HCT116 (cell line): ENCODE results near the gene SCPEP1. TPM values are rescaled to one million over a fixed set of nuclear protein-coding genes. Genes with fewer than 3 reads are reported as not detected.

Experiments
- ATAC-seq: fragments of 200-7000 bp; cut with Tn5 transposase; 2 replicates; pipeline ENCODE4 v1.9.1; 2020; ENCODE audit warnings: mild to moderate bottlenecking, moderate library complexity
- BruUV-seq: library from RNA; stranded (reverse); fragments of 400-500 nt; replicated peaks from 2 replicates; lab custom pipeline; 2021; lab: Mats Ljungman, UMichigan
- CTCF ChIA-PET: fragments of 300-600 bp; sonication (Branson Sonifier 250); formaldehyde crosslinking; loops from one replicate; lab custom pipeline; 2021; ENCODE audit warnings: antibody characterized with exemption; lab: Charles Lee
- POLR2A ChIA-PET: fragments of 300-600, 350-600 bp; sonication (Branson Sonifier 250); formaldehyde crosslinking; loops from one replicate; lab custom pipeline; 2021; ENCODE audit warnings: antibody characterized with exemption; lab: Charles Lee
- RAD21 ChIA-PET, 2 experiments: fragments of 300-600 bp; sonication (Branson Sonifier 250); formaldehyde crosslinking; loops; one replicate each; lab custom pipeline; 2023; ENCODE audit warnings: low total read pairs in 2 of 2; ENCODE audit not compliant: uncharacterized antibody in 2 of 2, unreplicated experiment in 2 of 2, low non-redundant PET in 1 of 2; lab: Charles Lee
- DNase-seq: peaks from one replicate; pipeline ENCODE4 v3.0.0-alpha.2; 2010; ENCODE audit warnings: low read depth, low spot score
- H2AFZ ChIP-seq: fragments of 200-600 bp; shearing (Covaris generic), sonication (generic); 2 replicates; pipeline ENCODE4 v1.6.1; 2017; ENCODE audit warnings: low read depth, mixed run types, mixed read lengths, antibody characterized with exemption, low read length; ENCODE audit not compliant: poor library complexity, severe bottlenecking
- H3K27ac ChIP-seq: 2 replicates; pipeline ENCODE4 v1.5.1; 2012; ENCODE audit warnings: low read depth, low read length
- H3K27me3 ChIP-seq: fragments of 200-600 bp; sonication (generic); 2 replicates; pipeline ENCODE4 v1.6.1; 2016; ENCODE audit warnings: mixed run types, low read length, mixed read lengths; ENCODE audit not compliant: insufficient read depth
- H3K36me3 ChIP-seq, 2 experiments: fragments of 200-500 bp in 1 of 2; fragments of 200-600 bp in 1 of 2; sonication (Bioruptor generic) in 1 of 2; sonication (generic) in 1 of 2; 2 replicates each; pipeline versions ENCODE4 v1.5.1 to v1.6.1; 2014 to 2016; ENCODE audit warnings: low read length in 2 of 2, inconsistent platforms in 1 of 2, mixed read lengths in 1 of 2, mixed run types in 1 of 2; ENCODE audit not compliant: insufficient read depth in 2 of 2, control insufficient read depth in 1 of 2
- H3K4me1 ChIP-seq, 2 experiments: fragments of 200-600 bp in 1 of 2; sonication (generic) in 1 of 2; 2 replicates each; pipeline versions ENCODE4 v1.5.1 to v1.6.1; 2012 to 2017; ENCODE audit warnings: low read length in 2 of 2, inconsistent platforms in 1 of 2, mild to moderate bottlenecking in 1 of 2, mixed read lengths in 1 of 2, mixed run types in 1 of 2, moderate library complexity in 1 of 2; ENCODE audit not compliant: insufficient read depth in 2 of 2, control insufficient read depth in 1 of 2
- H3K4me2 ChIP-seq: fragments of 200-600 bp; sonication (generic); 2 replicates; pipeline ENCODE4 v1.6.1; 2017; ENCODE audit warnings: mixed run types, low read length, mixed read lengths
- H3K4me3 ChIP-seq, 2 experiments: fragments of 200-600 bp in 1 of 2; sonication (generic) in 1 of 2; replicated peaks in 1 of 2; 2 replicates each; pipeline ENCODE4 v1.5.1; 2011 to 2016; ENCODE audit warnings: low read length in 2 of 2, control low read depth in 1 of 2, low read depth in 1 of 2, mild to moderate bottlenecking in 1 of 2, mixed read lengths in 1 of 2, mixed run types in 1 of 2
- H3K79me2 ChIP-seq: fragments of 200-600 bp; sonication (generic); 2 replicates; pipeline ENCODE4 v1.6.1; 2017; ENCODE audit warnings: mild to moderate bottlenecking, mixed run types, low read length, moderate library complexity, mixed read lengths; ENCODE audit not compliant: insufficient read depth
- H3K9ac ChIP-seq: fragments of 200-600 bp; sonication (generic); 2 replicates; pipeline ENCODE4 v1.6.1; 2016; ENCODE audit warnings: low read length, mixed read lengths
- H3K9me2 ChIP-seq: fragments of 200-600 bp; sonication (generic), shearing (Covaris generic); 2 replicates; pipeline ENCODE4 v1.6.1; 2017; ENCODE audit warnings: mixed run types, mild to moderate bottlenecking, moderate library complexity; ENCODE audit not compliant: insufficient read depth
- H3K9me3 ChIP-seq, 2 experiments: fragments of 200-500 bp in 1 of 2; fragments of 200-600 bp in 1 of 2; sonication (Bioruptor generic) in 1 of 2; sonication (generic) in 1 of 2; 2 replicates each; pipeline ENCODE4 v1.6.1; 2014 to 2017; ENCODE audit warnings: low read length in 2 of 2, mixed read lengths in 2 of 2, inconsistent platforms in 1 of 2, low read depth in 1 of 2, mild to moderate bottlenecking in 1 of 2, mixed run types in 1 of 2, moderate library complexity in 1 of 2; ENCODE audit not compliant: control insufficient read depth in 1 of 2, insufficient read depth in 1 of 2
- H4K20me1 ChIP-seq: fragments of 200-600 bp; sonication (generic), shearing (Covaris generic); 2 replicates; pipeline ENCODE4 v1.6.1; 2017; ENCODE audit warnings: mixed run types, mild to moderate bottlenecking, moderate library complexity; ENCODE audit not compliant: insufficient read depth
- ELF1 ChIP-seq: IDR thresholded peaks from 2 replicates; pipeline ENCODE4 v1.6.1; 2012; ENCODE audit warnings: low read depth, borderline replicate concordance
- FOSL1 ChIP-seq: IDR thresholded peaks from 2 replicates; pipeline ENCODE4 v1.6.1; 2012; ENCODE audit warnings: low read depth
- JUND ChIP-seq: IDR thresholded peaks from 2 replicates; pipeline ENCODE4 v1.6.1; 2012
- POLR2AphosphoS5 ChIP-seq: IDR thresholded peaks from 2 replicates; pipeline ENCODE4 v1.6.1; 2011; ENCODE audit warnings: mild to moderate bottlenecking, low read depth, low read length, moderate library complexity
- SP1 ChIP-seq: IDR thresholded peaks from 2 replicates; pipeline ENCODE4 v1.6.1; 2012; ENCODE audit warnings: low read depth
- ZNF274 ChIP-seq: fragments of 200-500 bp; sonication (Bioruptor generic); IDR thresholded peaks from 2 replicates; pipeline ENCODE4 v1.6.1; 2014; ENCODE audit warnings: mild to moderate bottlenecking, low read depth, low read length, inconsistent platforms
- intact Hi-C: fragments of 100-400 bp; cut with micrococcal nuclease; formaldehyde crosslinking; loops from 2 replicates; pipeline ENCODE4 v1.10.0; 2022
- total RNA-seq: library from RNA; stranded (reverse); gene quantifications from one replicate; pipeline ENCODE4 v1.2.1, GENCODE V29; 2021; ENCODE audit not compliant: unreplicated experiment
- TF ChIP-seq, protein P1 (sequence below): IDR thresholded peaks from 2 replicates; pipeline ENCODE4 v1.6.1; 2012; ENCODE audit warnings: low read depth

SCPEP1 gene
- total RNA-seq, 1 experiment from 2014 or later, result 28.3 TPM

DNA sequence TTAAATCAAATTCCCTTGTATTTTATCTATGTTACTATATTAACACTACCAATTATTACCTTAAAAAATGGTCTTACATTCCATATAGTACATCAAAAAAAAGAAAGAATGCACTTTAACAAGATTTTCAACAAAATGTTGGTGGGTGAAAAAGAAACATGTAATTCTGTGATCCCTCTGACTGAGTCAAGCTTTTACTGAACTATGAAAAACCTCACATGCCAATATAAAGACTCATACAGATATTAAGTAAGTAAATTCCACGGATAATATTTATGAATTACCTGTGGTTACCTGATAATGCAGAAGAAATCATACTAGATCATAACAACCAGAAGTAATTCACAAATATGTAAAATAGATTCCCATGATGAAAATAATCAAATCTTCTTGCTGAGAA lies 29.4 kb upstream of the SCPEP1 start:
- intact Hi-C loops, result no loop called here
- H3K4me3 ChIP-seq, result no peak overlapping the region
- TF ChIP-seq ELF1 (no peak), ZNF274 (no peak), JUND (no peak), POLR2AphosphoS5 (no peak), SP1 (no peak)
- TF ChIP-seq, all 23 proteins: peak for 0
- no peak overlapping the region for H3K4me2 ChIP-seq
- no peaks in the 10 kb centered on the region for H3K27me3 ChIP-seq
- H3K9me2 ChIP-seq, result no peaks in the 10 kb centered on the region
- ChIA-PET RAD21 (no interaction called here), POLR2A (no interaction called here), CTCF (no interaction called here)
- no peak overlapping the region for H2AFZ ChIP-seq
- no peak overlapping the region for H3K9ac ChIP-seq
- no peaks in the 10 kb centered on the region for H4K20me1 ChIP-seq
- no TSS peak for BruUV-seq
- H3K4me1 ChIP-seq, result no peaks in the 10 kb centered on the region
- DNase-seq (no peak), ATAC-seq (no peak)
- H3K36me3 ChIP-seq, result peaks cover 42 to 51% of the 10 kb centered on the region in 2 experiments
- peaks cover 50% of the 10 kb centered on the region for H3K79me2 ChIP-seq
- no peaks in the 10 kb centered on the region for H3K9me3 ChIP-seq
- no peak overlapping the region for H3K27ac ChIP-seq

DNA sequence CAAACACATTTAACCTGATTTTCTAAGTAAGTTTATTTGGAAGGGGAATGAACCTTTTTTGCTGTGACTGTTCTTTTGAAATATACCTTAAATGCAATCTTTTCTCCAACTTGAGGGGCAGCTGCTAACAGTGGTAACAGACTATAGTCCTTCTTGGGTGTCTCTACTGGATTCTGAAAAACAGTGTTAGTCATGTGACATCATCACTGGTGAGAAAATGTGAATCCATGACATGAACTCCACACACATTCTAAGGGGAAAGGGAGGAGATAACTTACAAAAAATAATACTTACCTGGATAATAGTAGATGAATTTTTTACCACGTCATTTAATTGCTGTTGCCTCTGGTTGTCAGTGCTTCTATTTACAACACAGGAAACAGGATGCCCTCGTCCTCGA lies 28.3 kb upstream of the SCPEP1 start:
- Histone ChIP-seq H3K27ac (no peak overlapping the region), H3K79me2 (peaks cover 61% of the 10 kb centered on the region), H4K20me1 (no peaks in the 10 kb centered on the region), H3K36me3 (peaks cover 42 to 47% of the 10 kb centered on the region in 2 experiments), H3K9ac (no peak overlapping the region), H3K4me3 (no peak overlapping the region)
- ATAC-seq (no peak), DNase-seq (no peak)
- no TSS peak for BruUV-seq
- CTCF ChIA-PET, result no interaction called here
- TF ChIP-seq, protein P1, sequence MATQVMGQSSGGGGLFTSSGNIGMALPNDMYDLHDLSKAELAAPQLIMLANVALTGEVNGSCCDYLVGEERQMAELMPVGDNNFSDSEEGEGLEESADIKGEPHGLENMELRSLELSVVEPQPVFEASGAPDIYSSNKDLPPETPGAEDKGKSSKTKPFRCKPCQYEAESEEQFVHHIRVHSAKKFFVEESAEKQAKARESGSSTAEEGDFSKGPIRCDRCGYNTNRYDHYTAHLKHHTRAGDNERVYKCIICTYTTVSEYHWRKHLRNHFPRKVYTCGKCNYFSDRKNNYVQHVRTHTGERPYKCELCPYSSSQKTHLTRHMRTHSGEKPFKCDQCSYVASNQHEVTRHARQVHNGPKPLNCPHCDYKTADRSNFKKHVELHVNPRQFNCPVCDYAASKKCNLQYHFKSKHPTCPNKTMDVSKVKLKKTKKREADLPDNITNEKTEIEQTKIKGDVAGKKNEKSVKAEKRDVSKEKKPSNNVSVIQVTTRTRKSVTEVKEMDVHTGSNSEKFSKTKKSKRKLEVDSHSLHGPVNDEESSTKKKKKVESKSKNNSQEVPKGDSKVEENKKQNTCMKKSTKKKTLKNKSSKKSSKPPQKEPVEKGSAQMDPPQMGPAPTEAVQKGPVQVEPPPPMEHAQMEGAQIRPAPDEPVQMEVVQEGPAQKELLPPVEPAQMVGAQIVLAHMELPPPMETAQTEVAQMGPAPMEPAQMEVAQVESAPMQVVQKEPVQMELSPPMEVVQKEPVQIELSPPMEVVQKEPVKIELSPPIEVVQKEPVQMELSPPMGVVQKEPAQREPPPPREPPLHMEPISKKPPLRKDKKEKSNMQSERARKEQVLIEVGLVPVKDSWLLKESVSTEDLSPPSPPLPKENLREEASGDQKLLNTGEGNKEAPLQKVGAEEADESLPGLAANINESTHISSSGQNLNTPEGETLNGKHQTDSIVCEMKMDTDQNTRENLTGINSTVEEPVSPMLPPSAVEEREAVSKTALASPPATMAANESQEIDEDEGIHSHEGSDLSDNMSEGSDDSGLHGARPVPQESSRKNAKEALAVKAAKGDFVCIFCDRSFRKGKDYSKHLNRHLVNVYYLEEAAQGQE, result no peak
- TF ChIP-seq FOSL1, result no peak
- TF ChIP-seq, all 23 proteins: peak for 0
- H3K27me3 ChIP-seq, result no peaks in the 10 kb centered on the region
- no peaks in the 10 kb centered on the region for H3K9me3 ChIP-seq
- no peak overlapping the region for H3K4me2 ChIP-seq
- no peak overlapping the region for H2AFZ ChIP-seq
- intact Hi-C loops, result no loop called here
- RAD21 ChIA-PET, result no interaction called here
- POLR2A ChIA-PET, result no interaction called here
- H3K4me1 ChIP-seq, result no peaks in the 10 kb centered on the region
- H3K9me2 ChIP-seq, result no peaks in the 10 kb centered on the region
